ENCODE results near the gene ATR. TPM values are rescaled to one million over a fixed set of nuclear protein-coding genes. Genes with fewer than 3 reads are reported as not detected.

The ATR gene
- total and polyA plus RNA-seq, 2 of the 4 experiments (the other 2 are of a cell fraction) = 9.5 to 28.0 TPM

- no peak overlapping the region for H4K5ac ChIP-seq (ENCODE audit: low read depth, low read length)
- H2AK9ac ChIP-seq (replicated peaks; ENCODE audit: low read depth, low read length, poor library complexity) = no peak overlapping the region
- no peak overlapping the region for H3K9ac ChIP-seq (ENCODE audit: low read depth, low read length)
- intact Hi-C loops (cut with micrococcal nuclease) (no loop called here), in situ Hi-C loops (cut with MboI; ENCODE audit: low sequenced_read_pairs) (no loop called here), dilution Hi-C loops (cut with HindIII; ENCODE audit: low sequenced_read_pairs, unreplicated experiment) (no loop called here)
- ChIA-PET CTCF (no interaction called here), POLR2A (ENCODE audit: unreplicated experiment) (no interaction called here)
- no peak overlapping the region for H3K4ac ChIP-seq (ENCODE audit: low read depth, low read length)
- no peak for DNase-seq
- BruUV-seq (replicated peaks) = no TSS peak
- H2AFZ ChIP-seq (replicated peaks; ENCODE audit: low read length, poor library complexity) = no peak overlapping the region
- no peak overlapping the region for H3K56ac ChIP-seq (ENCODE audit: extremely low read depth, insufficient read depth, low read length)
- no CpG with 5 or more reads among the region's 4 CpGs for WGBS, 2 experiments (ENCODE audit: extremely low coverage in 2 of 2, insufficient read length in 1 of 2)
- H3K27me3 ChIP-seq (ENCODE audit: control insufficient read depth, insufficient read depth, low read length) = no peaks in the 10 kb centered on the region
- no peak overlapping the region for H2BK15ac ChIP-seq (ENCODE audit: low read depth, low read length)
- H3K14ac ChIP-seq (replicated peaks; ENCODE audit: low read depth, low read length) = no peak overlapping the region
- no peak overlapping the region for H3K27ac ChIP-seq (ENCODE audit: insufficient read depth, low read length)
- H3K79me1 ChIP-seq (ENCODE audit: low read depth in 1 of 2, low read length in 2 of 2) = peaks cover 4 to 7% of the 10 kb centered on the region in 2 experiments; a peak in 2 of 4 replicates
- no peak overlapping the region for H2BK20ac ChIP-seq (ENCODE audit: low read depth, low read length)
- no peaks in the 10 kb centered on the region; the same call in 1 of the 2 replicates for H4K20me1 ChIP-seq (ENCODE audit: insufficient read depth, low read length)
- TF ChIP-seq FOS (IDR thresholded peaks at IDR 0.05; ENCODE audit: low read depth, low read length) = no peak
- no peak for TF ChIP-seq BHLHE40 (IDR thresholded peaks at IDR 0.05; ENCODE audit: low read depth, low read length)
- no peak for TF ChIP-seq NFE2L2 (IDR thresholded peaks at IDR 0.05; ENCODE audit: low read depth, low read length)
- no peak for TF ChIP-seq MXI1 (IDR thresholded peaks at IDR 0.05; ENCODE audit: borderline replicate concordance, low read depth, low read length)
- no peak for TF ChIP-seq RCOR1 (IDR thresholded peaks at IDR 0.05; ENCODE audit: insufficient replicate concordance, low read length)
- no peak for TF ChIP-seq MAZ (IDR thresholded peaks at IDR 0.05; ENCODE audit: borderline replicate concordance, low read depth, low read length)
- TF ChIP-seq SMC3 (IDR thresholded peaks at IDR 0.05; ENCODE audit: low read depth, low read length) = no peak
- TF ChIP-seq POLR2A (IDR thresholded peaks at IDR 0.05; ENCODE audit: low read depth, low read length) = no peak
- TF ChIP-seq, protein P1, sequence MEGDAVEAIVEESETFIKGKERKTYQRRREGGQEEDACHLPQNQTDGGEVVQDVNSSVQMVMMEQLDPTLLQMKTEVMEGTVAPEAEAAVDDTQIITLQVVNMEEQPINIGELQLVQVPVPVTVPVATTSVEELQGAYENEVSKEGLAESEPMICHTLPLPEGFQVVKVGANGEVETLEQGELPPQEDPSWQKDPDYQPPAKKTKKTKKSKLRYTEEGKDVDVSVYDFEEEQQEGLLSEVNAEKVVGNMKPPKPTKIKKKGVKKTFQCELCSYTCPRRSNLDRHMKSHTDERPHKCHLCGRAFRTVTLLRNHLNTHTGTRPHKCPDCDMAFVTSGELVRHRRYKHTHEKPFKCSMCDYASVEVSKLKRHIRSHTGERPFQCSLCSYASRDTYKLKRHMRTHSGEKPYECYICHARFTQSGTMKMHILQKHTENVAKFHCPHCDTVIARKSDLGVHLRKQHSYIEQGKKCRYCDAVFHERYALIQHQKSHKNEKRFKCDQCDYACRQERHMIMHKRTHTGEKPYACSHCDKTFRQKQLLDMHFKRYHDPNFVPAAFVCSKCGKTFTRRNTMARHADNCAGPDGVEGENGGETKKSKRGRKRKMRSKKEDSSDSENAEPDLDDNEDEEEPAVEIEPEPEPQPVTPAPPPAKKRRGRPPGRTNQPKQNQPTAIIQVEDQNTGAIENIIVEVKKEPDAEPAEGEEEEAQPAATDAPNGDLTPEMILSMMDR (conservative IDR thresholded peaks at IDR 0.05; ENCODE audit: low read depth, low read length) = no peak
- no peak for TF ChIP-seq MAFK (IDR thresholded peaks at IDR 0.05; ENCODE audit: low read depth, low read length)
- no peak overlapping the region for H3K23ac ChIP-seq (ENCODE audit: low read depth, low read length)
- peaks cover 8% of the 10 kb centered on the region for H3K36me3 ChIP-seq (ENCODE audit: control insufficient read depth, insufficient read depth, low read length)
- H3K4me3 ChIP-seq (ENCODE audit: insufficient read depth, low read depth, low read length) = no peak overlapping the region
- no peak overlapping the region for H3K4me2 ChIP-seq (ENCODE audit: low read depth, low read length)
- ATAC-seq (ENCODE audit: low read depth) = no peak
- no peaks in the 10 kb centered on the region for H3K4me1 ChIP-seq (ENCODE audit: control insufficient read depth, insufficient read depth, low read length)
- H2BK5ac ChIP-seq (ENCODE audit: low read depth, low read length, poor library complexity, severe bottlenecking) = no peak overlapping the region
- no peak overlapping the region for H2BK120ac ChIP-seq (ENCODE audit: low read depth, low read length)
- no peak overlapping the region for H4K91ac ChIP-seq (ENCODE audit: insufficient read depth, low read depth, low read length)
- H2AK5ac ChIP-seq (ENCODE audit: low read depth, low read length) = no peak overlapping the region
- no peak overlapping the region for H3K18ac ChIP-seq (ENCODE audit: low read depth, low read length)
- no peak overlapping the region for H4K8ac ChIP-seq (ENCODE audit: low read depth in 2 of 2, low read length in 2 of 2)
- H3K9me1 ChIP-seq (ENCODE audit: insufficient read depth, low read length) = no peaks in the 10 kb centered on the region
- no peaks in the 10 kb centered on the region for H3K9me3 ChIP-seq (ENCODE audit: control insufficient read depth, insufficient read depth, low read length)
Observed at GRCh38 chr3:142563496-142563997, 15.0 kb downstream of the ATR start.
